DOHH2 (cell line): ENCODE results near the gene TMEM182.

Experiments
- H3F3A ChIP-seq: fragments of 200-600 bp; sonication (generic), shearing (Covaris generic); 2 replicates; pipeline ENCODE4 v1.6.0; 2016; ENCODE audit warnings: antibody characterized with exemption, mild to moderate bottlenecking; ENCODE audit not compliant: control insufficient read depth, insufficient read depth
- H3K27ac ChIP-seq: fragments of 200-600 bp; sonication (generic); 2 replicates; pipeline ENCODE4 v1.5.1; 2014; ENCODE audit warnings: low read depth, mild to moderate bottlenecking, low read length, moderate library complexity
- H3K27me3 ChIP-seq: fragments of 200-600 bp; sonication (generic); 2 replicates; pipeline ENCODE4 v1.6.1; 2014; ENCODE audit warnings: mild to moderate bottlenecking, low read length, mixed read lengths; ENCODE audit not compliant: control insufficient read depth
- H3K36me3 ChIP-seq: fragments of 200-600 bp; sonication (generic); 2 replicates; pipeline ENCODE4 v1.6.1; 2014; ENCODE audit warnings: mild to moderate bottlenecking, low read length, moderate library complexity, mixed read lengths; ENCODE audit not compliant: control insufficient read depth
- H3K4me1 ChIP-seq: fragments of 200-600 bp; sonication (generic); 2 replicates; pipeline ENCODE4 v1.6.1; 2014; ENCODE audit warnings: mild to moderate bottlenecking, low read length, mixed read lengths; ENCODE audit not compliant: control insufficient read depth
- H3K4me2 ChIP-seq: fragments of 200-600 bp; sonication (generic); 2 replicates; pipeline ENCODE4 v1.6.0; 2014; ENCODE audit warnings: mild to moderate bottlenecking, low read length, moderate library complexity
- H3K4me3 ChIP-seq: fragments of 200-600 bp; sonication (generic); 2 replicates; pipeline ENCODE4 v1.5.1; 2014; ENCODE audit warnings: mild to moderate bottlenecking, low read length, mixed read lengths
- H3K79me2 ChIP-seq: fragments of 200-600 bp; sonication (generic); 2 replicates; pipeline ENCODE4 v1.6.1; 2014; ENCODE audit warnings: mild to moderate bottlenecking, low read length, mixed read lengths; ENCODE audit not compliant: control insufficient read depth
- H3K9me2 ChIP-seq: fragments of 200-600 bp; sonication (generic); replicated peaks from 2 replicates; pipeline ENCODE4 v1.6.1; 2014; ENCODE audit warnings: mild to moderate bottlenecking, low read length, mixed read lengths; ENCODE audit not compliant: control insufficient read depth
- H3K9me3 ChIP-seq: fragments of 200-600 bp; sonication (generic); 2 replicates; pipeline ENCODE4 v1.6.1; 2014; ENCODE audit warnings: antibody characterized with exemption, low read length, mixed read lengths; ENCODE audit not compliant: control insufficient read depth, insufficient read depth
- H4K20me1 ChIP-seq: fragments of 200-600 bp; sonication (generic); 2 replicates; pipeline ENCODE4 v1.6.0; 2014; ENCODE audit warnings: low read depth, mild to moderate bottlenecking, antibody characterized with exemption, low read length, moderate library complexity; ENCODE audit not compliant: control insufficient read depth, insufficient read depth
- EZH2phosphoT487 ChIP-seq: fragments of 200-600 bp; sonication (generic); IDR thresholded peaks from 2 replicates; pipeline ENCODE4 v1.6.1; 2017; ENCODE audit warnings: borderline replicate concordance, mild to moderate bottlenecking, antibody characterized with exemption, low read length, moderate library complexity, mixed read lengths
- TF ChIP-seq, protein P1 (sequence below): fragments of 200-600 bp; sonication (generic); IDR thresholded peaks from one replicate; pipeline ENCODE4 v1.5.1; 2014; ENCODE audit warnings: antibody characterized with exemption, mild to moderate bottlenecking, low read depth, low read length; ENCODE audit not compliant: poor library complexity, severe bottlenecking

The TMEM182 gene

DNA sequence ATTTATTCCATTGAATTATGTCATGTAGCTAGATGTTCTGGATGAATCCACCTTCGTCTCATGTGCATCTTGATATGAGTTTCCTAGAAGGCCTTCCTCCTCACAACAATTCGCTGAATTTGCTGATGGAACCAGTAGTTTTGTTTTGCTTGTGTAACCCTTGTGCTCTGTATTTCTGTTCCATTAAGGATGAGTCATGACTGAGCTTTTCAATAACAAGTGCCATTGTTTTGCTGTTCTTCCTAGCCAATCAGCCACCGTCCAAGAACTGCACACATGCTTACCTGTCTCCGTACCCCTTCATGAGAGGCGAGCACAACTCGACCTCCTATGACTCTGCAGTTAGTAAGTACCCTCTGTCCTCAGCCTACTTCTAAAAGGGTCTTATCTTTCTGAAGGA is 2.3 kb downstream of the TMEM182 start:
- Histone ChIP-seq H3K27me3 (no peaks in the 10 kb centered on the region), H3K9me2 (no peaks in the 10 kb centered on the region), H3K4me2 (no peak overlapping the region), H3K9me3 (no peaks in the 10 kb centered on the region), H3K36me3 (no peaks in the 10 kb centered on the region), H4K20me1 (no peaks in the 10 kb centered on the region), H3K4me3 (no peak overlapping the region), H3F3A (no peaks in the 10 kb centered on the region), H3K27ac (no peak overlapping the region), H3K4me1 (no peaks in the 10 kb centered on the region), H3K79me2 (no peaks in the 10 kb centered on the region)
- no peak for TF ChIP-seq EZH2phosphoT487
- TF ChIP-seq, protein P1, sequence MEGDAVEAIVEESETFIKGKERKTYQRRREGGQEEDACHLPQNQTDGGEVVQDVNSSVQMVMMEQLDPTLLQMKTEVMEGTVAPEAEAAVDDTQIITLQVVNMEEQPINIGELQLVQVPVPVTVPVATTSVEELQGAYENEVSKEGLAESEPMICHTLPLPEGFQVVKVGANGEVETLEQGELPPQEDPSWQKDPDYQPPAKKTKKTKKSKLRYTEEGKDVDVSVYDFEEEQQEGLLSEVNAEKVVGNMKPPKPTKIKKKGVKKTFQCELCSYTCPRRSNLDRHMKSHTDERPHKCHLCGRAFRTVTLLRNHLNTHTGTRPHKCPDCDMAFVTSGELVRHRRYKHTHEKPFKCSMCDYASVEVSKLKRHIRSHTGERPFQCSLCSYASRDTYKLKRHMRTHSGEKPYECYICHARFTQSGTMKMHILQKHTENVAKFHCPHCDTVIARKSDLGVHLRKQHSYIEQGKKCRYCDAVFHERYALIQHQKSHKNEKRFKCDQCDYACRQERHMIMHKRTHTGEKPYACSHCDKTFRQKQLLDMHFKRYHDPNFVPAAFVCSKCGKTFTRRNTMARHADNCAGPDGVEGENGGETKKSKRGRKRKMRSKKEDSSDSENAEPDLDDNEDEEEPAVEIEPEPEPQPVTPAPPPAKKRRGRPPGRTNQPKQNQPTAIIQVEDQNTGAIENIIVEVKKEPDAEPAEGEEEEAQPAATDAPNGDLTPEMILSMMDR: no peak

- no peaks in the 10 kb centered on the region for H4K20me1 ChIP-seq
- TF ChIP-seq, protein P1: no peak
- no peak for TF ChIP-seq EZH2phosphoT487
- no peaks in the 10 kb centered on the region for H3K4me1 ChIP-seq
- no peaks in the 10 kb centered on the region for H3K36me3 ChIP-seq
- no peaks in the 10 kb centered on the region for H3K79me2 ChIP-seq
- H3K27ac ChIP-seq: no peak overlapping the region
- H3K4me2 ChIP-seq: no peak overlapping the region
- no peaks in the 10 kb centered on the region for H3F3A ChIP-seq
- no peaks in the 10 kb centered on the region for H3K9me3 ChIP-seq
- no peaks in the 10 kb centered on the region for H3K27me3 ChIP-seq
- H3K4me3 ChIP-seq: no peak overlapping the region
- H3K9me2 ChIP-seq: no peaks in the 10 kb centered on the region
These were observed 3.2 kb downstream of the TMEM182 start for GRCh38 chr2:102765061-102765460.

- Histone ChIP-seq H3K9me2 (no peaks in the 10 kb centered on the region), H3K36me3 (no peaks in the 10 kb centered on the region)
- TF ChIP-seq, protein P1: no peak
- TF ChIP-seq EZH2phosphoT487: no peak
These were observed 6.4 kb downstream of the TMEM182 start for GRCh38 chr2:102768253-102768652.

GRCh38 chr2:102768892-102769291 is 7.1 kb downstream of the TMEM182 start:
- H3K9me3 ChIP-seq: no peaks in the 10 kb centered on the region
- H4K20me1 ChIP-seq: no peaks in the 10 kb centered on the region
- no peaks in the 10 kb centered on the region for H3K9me2 ChIP-seq
- no peaks in the 10 kb centered on the region for H3K36me3 ChIP-seq
- H3K4me1 ChIP-seq: no peaks in the 10 kb centered on the region
- H3K27ac ChIP-seq: no peak overlapping the region
- no peaks in the 10 kb centered on the region for H3K79me2 ChIP-seq
- H3K4me2 ChIP-seq: no peak overlapping the region
- TF ChIP-seq EZH2phosphoT487: no peak
- TF ChIP-seq, protein P1: no peak
- H3F3A ChIP-seq: no peaks in the 10 kb centered on the region
- H3K4me3 ChIP-seq: no peak overlapping the region
- H3K27me3 ChIP-seq: no peaks in the 10 kb centered on the region

More at GRCh38 chr2:102768253-102768652, 6.4 kb downstream of the TMEM182 start:
- H3K79me2 ChIP-seq: no peaks in the 10 kb centered on the region
- H4K20me1 ChIP-seq: no peaks in the 10 kb centered on the region
- H3K27ac ChIP-seq: no peak overlapping the region
- no peak overlapping the region for H3K4me2 ChIP-seq
- no peak overlapping the region for H3K4me3 ChIP-seq
- no peaks in the 10 kb centered on the region for H3K9me3 ChIP-seq
- no peaks in the 10 kb centered on the region for H3F3A ChIP-seq
- no peaks in the 10 kb centered on the region for H3K4me1 ChIP-seq
- H3K27me3 ChIP-seq: no peaks in the 10 kb centered on the region
